Mesothelial cell of epicardium (in vitro differentiated cells): ENCODE results near the gene GRIP2. TPM values are rescaled to one million over a fixed set of nuclear protein-coding genes. Genes with fewer than 3 reads are reported as not detected.

Experiments
- DNase-seq, 2 experiments: peaks; one replicate each; pipeline ENCODE4 v3.0.0; 2021; ENCODE audit warnings: low spot score in 2 of 2; ENCODE audit not compliant: unreplicated experiment in 2 of 2
- H3K27ac Mint-ChIP-seq: 2 replicates; pipeline ENCODE4 v1.8.0; 2021; ENCODE audit warnings: mixed read lengths
- H3K27me3 Mint-ChIP-seq: 2 replicates; pipeline ENCODE4 v1.8.0; 2021; ENCODE audit warnings: low read depth, mixed read lengths
- H3K36me3 Mint-ChIP-seq: 2 replicates; pipeline ENCODE4 v1.8.0; 2021; ENCODE audit warnings: mixed read lengths
- H3K4me1 Mint-ChIP-seq: 2 replicates; pipeline ENCODE4 v1.8.0; 2021; ENCODE audit warnings: mixed read lengths
- H3K4me3 Mint-ChIP-seq: 2 replicates; pipeline ENCODE4 v1.8.0; 2021; ENCODE audit warnings: mild to moderate bottlenecking, moderate library complexity, mixed read lengths
- H3K9me3 Mint-ChIP-seq: 2 replicates; pipeline ENCODE4 v1.8.0; 2021; ENCODE audit warnings: mixed read lengths
- CTCF ChIP-seq: fragments of 200-600 bp; sonication (generic); IDR thresholded peaks from one replicate; pipeline ENCODE4 v1.5.0; 2021; ENCODE audit warnings: antibody characterized with exemption; ENCODE audit not compliant: unreplicated experiment
- total RNA-seq: library from RNA; stranded (reverse); gene quantifications from 3 replicates; pipeline ENCODE4 v1.2.1, GENCODE V29; 2021

The GRIP2 gene
- total RNA-seq, 1 donor from 2014 or later = 1.1 TPM

GRCh38 chr3:14496351-14496750 lies 43.8 kb downstream of the GRIP2 start:
- DNase-seq = no peak
- TF ChIP-seq CTCF = no peak
- no peak overlapping the region for H3K4me3 Mint-ChIP-seq
- peaks cover 7% of the 10 kb centered on the region for H3K27me3 Mint-ChIP-seq
- peaks cover 16% of the 10 kb centered on the region for H3K9me3 Mint-ChIP-seq
- H3K27ac Mint-ChIP-seq = no peak overlapping the region
- H3K4me1 Mint-ChIP-seq = no peaks in the 10 kb centered on the region
- H3K36me3 Mint-ChIP-seq = peaks cover 1% of the 10 kb centered on the region

GRCh38 chr3:14494973-14495300 lies 45.2 kb downstream of the GRIP2 start:
- H3K9me3 Mint-ChIP-seq = peaks cover 3% of the 10 kb centered on the region
- no peak overlapping the region for H3K27ac Mint-ChIP-seq
- H3K4me1 Mint-ChIP-seq = no peaks in the 10 kb centered on the region
- DNase-seq = no peak
- TF ChIP-seq CTCF = no peak
- no peaks in the 10 kb centered on the region for H3K36me3 Mint-ChIP-seq
- H3K4me3 Mint-ChIP-seq = no peak overlapping the region
- peaks cover 7% of the 10 kb centered on the region for H3K27me3 Mint-ChIP-seq

- Mint-ChIP-seq H3K27me3 (peaks cover 7% of the 10 kb centered on the region), H3K4me1 (no peaks in the 10 kb centered on the region), H3K4me3 (no peak overlapping the region), H3K9me3 (no peaks in the 10 kb centered on the region), H3K27ac (no peak overlapping the region), H3K36me3 (no peaks in the 10 kb centered on the region)
- no peak for DNase-seq
- no peak for TF ChIP-seq CTCF
Measured at GRCh38 chr3:14494279-14494972, 45.7 kb downstream of the GRIP2 start.

- H3K27me3 Mint-ChIP-seq = peaks cover 7% of the 10 kb centered on the region
- DNase-seq = no peak
- H3K9me3 Mint-ChIP-seq = no peaks in the 10 kb centered on the region
- TF ChIP-seq CTCF = no peak
- H3K27ac Mint-ChIP-seq = no peak overlapping the region
- no peak overlapping the region for H3K4me3 Mint-ChIP-seq
- no peaks in the 10 kb centered on the region for H3K36me3 Mint-ChIP-seq
- no peaks in the 10 kb centered on the region for H3K4me1 Mint-ChIP-seq
Measured at GRCh38 chr3:14492948-14493881, 46.9 kb downstream of the GRIP2 start.

- Mint-ChIP-seq H3K9me3 (no peaks in the 10 kb centered on the region), H3K36me3 (no peaks in the 10 kb centered on the region), H3K27me3 (no peaks in the 10 kb centered on the region), H3K27ac (no peak overlapping the region), H3K4me1 (no peaks in the 10 kb centered on the region), H3K4me3 (no peak overlapping the region)
- no peak for TF ChIP-seq CTCF
- DNase-seq = no peak
Measured at GRCh38 chr3:14491396-14492190, 48.5 kb downstream of the GRIP2 start.
